ENCODE data around the gene ELOF1. TPM values are rescaled to one million over a fixed set of nuclear protein-coding genes. Genes with fewer than 3 reads are reported as not detected.

The ELOF1 gene
- polyA plus RNA-seq, 1 donor from 2014 or later, result 38.0 TPM

- Histone ChIP-seq H3K36me3 (ENCODE audit: insufficient read depth, low read length) (no peaks in the 10 kb centered on the region), H3K9me3 (ENCODE audit: low read length) (no peaks in the 10 kb centered on the region), H3K79me2 (replicated peaks; ENCODE audit: insufficient read depth, low read length) (peaks cover 19% of the 10 kb centered on the region), H3K9me2 (ENCODE audit: insufficient read depth, low read length) (no peaks in the 10 kb centered on the region), H2AFZ (ENCODE audit: low read depth, low read length) (no peak overlapping the region), H3K27me3 (ENCODE audit: insufficient read depth, low read depth, low read length) (no peaks in the 10 kb centered on the region), H3K27ac (ENCODE audit: low read length) (no peak overlapping the region), H3K4me2 (ENCODE audit: low read length) (no peak overlapping the region), H3K4me3 (ENCODE audit: low read length) (no peak overlapping the region), H4K20me1 (ENCODE audit: insufficient read depth) (no peaks in the 10 kb centered on the region), H3K9ac (ENCODE audit: low read length) (no peak overlapping the region), H3F3A (ENCODE audit: insufficient read depth, low read length, poor library complexity, severe bottlenecking) (no peaks in the 10 kb centered on the region)
- TF ChIP-seq RAD21 (conservative IDR thresholded peaks at IDR 0.05), result no peak
- no peak for TF ChIP-seq REST (IDR thresholded peaks at IDR 0.05; ENCODE audit: borderline replicate concordance)
- TF ChIP-seq POLR2AphosphoS5 (IDR thresholded peaks at IDR 0.05), result no peak
- TF ChIP-seq TAF1 (IDR thresholded peaks at IDR 0.05; ENCODE audit: low read depth), result no peak
- TF ChIP-seq, protein P1, sequence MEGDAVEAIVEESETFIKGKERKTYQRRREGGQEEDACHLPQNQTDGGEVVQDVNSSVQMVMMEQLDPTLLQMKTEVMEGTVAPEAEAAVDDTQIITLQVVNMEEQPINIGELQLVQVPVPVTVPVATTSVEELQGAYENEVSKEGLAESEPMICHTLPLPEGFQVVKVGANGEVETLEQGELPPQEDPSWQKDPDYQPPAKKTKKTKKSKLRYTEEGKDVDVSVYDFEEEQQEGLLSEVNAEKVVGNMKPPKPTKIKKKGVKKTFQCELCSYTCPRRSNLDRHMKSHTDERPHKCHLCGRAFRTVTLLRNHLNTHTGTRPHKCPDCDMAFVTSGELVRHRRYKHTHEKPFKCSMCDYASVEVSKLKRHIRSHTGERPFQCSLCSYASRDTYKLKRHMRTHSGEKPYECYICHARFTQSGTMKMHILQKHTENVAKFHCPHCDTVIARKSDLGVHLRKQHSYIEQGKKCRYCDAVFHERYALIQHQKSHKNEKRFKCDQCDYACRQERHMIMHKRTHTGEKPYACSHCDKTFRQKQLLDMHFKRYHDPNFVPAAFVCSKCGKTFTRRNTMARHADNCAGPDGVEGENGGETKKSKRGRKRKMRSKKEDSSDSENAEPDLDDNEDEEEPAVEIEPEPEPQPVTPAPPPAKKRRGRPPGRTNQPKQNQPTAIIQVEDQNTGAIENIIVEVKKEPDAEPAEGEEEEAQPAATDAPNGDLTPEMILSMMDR (IDR thresholded peaks at IDR 0.05; ENCODE audit: poor library complexity, severe bottlenecking), result no peak
- TF ChIP-seq EP300 (conservative IDR thresholded peaks at IDR 0.05; ENCODE audit: poor library complexity, severe bottlenecking), result no peak
Observed at GRCh38 chr19:11555246-11555645, 3.8 kb downstream of the ELOF1 start.

DNA sequence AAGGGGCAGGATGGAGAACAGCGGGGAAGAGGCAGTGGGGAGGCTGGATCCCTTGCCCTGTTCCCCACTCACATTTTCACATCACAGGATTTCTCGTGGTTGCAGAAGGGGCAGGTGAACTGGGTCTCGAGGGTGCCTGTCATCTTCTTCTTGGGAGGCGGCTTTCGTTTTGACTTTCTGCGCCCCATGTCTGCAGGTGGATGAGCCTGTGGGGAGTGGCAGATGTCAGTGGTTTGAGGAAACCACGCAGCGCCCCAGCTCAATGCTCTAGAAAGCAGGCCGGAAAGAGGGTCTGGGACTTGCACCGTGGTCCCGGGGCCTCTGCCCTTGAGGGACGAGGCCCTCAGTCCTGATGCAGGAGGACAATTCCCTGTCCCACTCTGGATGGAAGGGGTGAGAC is 4.9 kb downstream of the ELOF1 start:
- Histone ChIP-seq H3K4me3 (ENCODE audit: low read length) (no peak overlapping the region), H3K9me3 (ENCODE audit: low read length) (no peaks in the 10 kb centered on the region), H3K36me3 (ENCODE audit: insufficient read depth, low read length) (no peaks in the 10 kb centered on the region), H3K9ac (ENCODE audit: low read length) (no peak overlapping the region), H4K20me1 (ENCODE audit: insufficient read depth) (no peaks in the 10 kb centered on the region), H3K9me2 (ENCODE audit: insufficient read depth, low read length) (no peaks in the 10 kb centered on the region), H3K79me2 (replicated peaks; ENCODE audit: insufficient read depth, low read length) (peaks cover 19% of the 10 kb centered on the region), H3F3A (ENCODE audit: insufficient read depth, low read length, poor library complexity, severe bottlenecking) (no peaks in the 10 kb centered on the region), H2AFZ (ENCODE audit: low read depth, low read length) (no peak overlapping the region), H3K27ac (ENCODE audit: low read length) (no peak overlapping the region), H3K27me3 (ENCODE audit: insufficient read depth, low read depth, low read length) (no peaks in the 10 kb centered on the region), H3K4me2 (ENCODE audit: low read length) (no peak overlapping the region)
- TF ChIP-seq RAD21 (conservative IDR thresholded peaks at IDR 0.05) (no peak), EZH2 (IDR thresholded peaks at IDR 0.05; ENCODE audit: borderline replicate concordance, insufficient read depth, low read length, poor library complexity, severe bottlenecking) (no peak), REST (IDR thresholded peaks at IDR 0.05; ENCODE audit: borderline replicate concordance) (no peak), TAF1 (IDR thresholded peaks at IDR 0.05; ENCODE audit: low read depth) (no peak), MXI1 (conservative IDR thresholded peaks at IDR 0.05; ENCODE audit: poor library complexity, severe bottlenecking) (no peak), POLR2AphosphoS5 (IDR thresholded peaks at IDR 0.05) (no peak), EP300 (conservative IDR thresholded peaks at IDR 0.05; ENCODE audit: poor library complexity, severe bottlenecking) (no peak), SMC3 (conservative IDR thresholded peaks at IDR 0.05; ENCODE audit: poor library complexity) (no peak)
- TF ChIP-seq, protein P1 (IDR thresholded peaks at IDR 0.05; ENCODE audit: poor library complexity, severe bottlenecking), result no peak

Data from neural cell (in vitro differentiated cells).